ENCODE measurements around the gene OR7D2. TPM values are rescaled to one million over a fixed set of nuclear protein-coding genes. Genes with fewer than 3 reads are reported as not detected.

Gene OR7D2
- total RNA-seq, 8 experiments from 2014 or later, result 0.04 to 1.9 (median 0.27) TPM; not detected in 2

Other genes starting within 250 kb of the OR7D2 start
- under 1 TPM in 7 of 8 experiments, not detected in 1; under 0.01 to 0.33 (median 0.10) TPM for gene MUC16, start 168.6 kb upstream of the OR7D2 start, total RNA-seq
- gene OR1M1, start 91.9 kb upstream of the OR7D2 start, total RNA-seq, result under 1 TPM in 4 of 8 experiments, not detected in 4; 0.15 to 0.76 (median 0.21) TPM
- gene OR7G2, start 71.5 kb upstream of the OR7D2 start, total RNA-seq, result under 1 TPM in 5 of 8 experiments, not detected in 3; 0.09 to 0.24 (median 0.13) TPM
- gene OR7G1, start 63.2 kb upstream of the OR7D2 start, total RNA-seq, result under 1 TPM in 1 of 8 experiments, not detected in 7; 0.21 TPM
- gene OR7G3, start 52.0 kb upstream of the OR7D2 start, total RNA-seq, result not detected
- 10 to 100 TPM; 20.5 to 36.9 (median 27.8) TPM for gene ZNF317, start 38.6 kb upstream of the OR7D2 start, total RNA-seq
- gene OR7D4, start 40.6 kb downstream of the OR7D2 start, total RNA-seq, result under 1 TPM in 4 of 8 experiments, not detected in 4; 0.05 to 0.29 (median 0.23) TPM
- gene OR7E24, start 72.0 kb downstream of the OR7D2 start, total RNA-seq, result under 1 TPM in 3 of 8 experiments, not detected in 5; 0.29 to 0.43 (median 0.35) TPM
- gene ZNF699, start 130.9 kb downstream of the OR7D2 start, total RNA-seq, result 10 to 100 TPM in 1 of 8 experiments, 1 to 10 TPM in 6, under 1 TPM in 1; 0.41 to 11.8 (median 4.1) TPM
- 10 to 100 TPM in 5 of 8 experiments, 1 to 10 TPM in 3; 3.8 to 24.3 (median 15.5) TPM for gene ZNF559, start 145.2 kb downstream of the OR7D2 start, total RNA-seq
- 10 to 100 TPM in 2 of 8 experiments, 1 to 10 TPM in 6; 2.2 to 12.6 (median 5.4) TPM for gene ZNF177, start 184.0 kb downstream of the OR7D2 start, total RNA-seq